Measurements from ENCODE around the gene OBSCN.
"Not testable (repeated sequence)": the region's sequence is repeated elsewhere in the genome, so short reads cannot be mapped to it uniquely, and the experiment has no call there.

Gene OBSCN

DNA sequence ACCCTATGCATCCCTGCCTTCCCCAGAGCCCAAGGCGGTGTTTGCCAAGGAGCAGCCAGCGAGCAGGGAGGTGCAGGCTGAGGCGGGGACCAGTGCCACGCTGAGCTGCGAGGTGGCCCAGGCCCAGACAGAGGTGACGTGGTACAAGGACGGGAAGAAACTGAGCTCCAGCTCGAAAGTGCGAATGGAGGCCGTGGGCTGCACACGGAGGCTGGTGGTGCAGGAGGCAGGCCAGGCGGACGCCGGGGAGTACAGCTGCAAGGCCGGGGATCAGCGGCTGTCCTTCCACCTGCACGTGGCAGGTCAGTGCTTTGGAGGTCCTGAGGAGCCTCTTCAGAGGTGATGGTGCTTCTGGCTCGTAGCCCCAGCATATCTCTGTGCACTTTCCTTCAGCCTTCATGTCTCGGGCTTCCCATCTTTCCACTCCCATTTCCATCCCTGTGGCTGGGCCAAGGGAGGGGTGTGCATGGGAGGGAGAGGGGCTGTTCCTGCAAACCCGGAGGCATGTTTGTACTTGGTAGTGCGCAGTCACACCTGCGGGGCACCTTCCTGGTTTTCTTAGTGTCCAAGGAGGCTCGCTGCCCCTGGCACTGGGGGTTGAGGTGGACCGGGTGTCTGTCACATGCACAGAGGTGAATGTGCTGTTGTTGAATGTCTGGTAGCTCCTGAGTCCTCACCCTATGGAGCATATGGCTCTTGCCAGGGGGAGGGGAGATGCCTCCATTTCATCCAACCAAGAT, 56.4 kb downstream of the OBSCN start:
- Mint-ChIP-seq H3K27ac (no peak overlapping the region), H3K4me1 (no peaks in the 10 kb centered on the region), H3K9me3 (no peaks in the 10 kb centered on the region)

DNA sequence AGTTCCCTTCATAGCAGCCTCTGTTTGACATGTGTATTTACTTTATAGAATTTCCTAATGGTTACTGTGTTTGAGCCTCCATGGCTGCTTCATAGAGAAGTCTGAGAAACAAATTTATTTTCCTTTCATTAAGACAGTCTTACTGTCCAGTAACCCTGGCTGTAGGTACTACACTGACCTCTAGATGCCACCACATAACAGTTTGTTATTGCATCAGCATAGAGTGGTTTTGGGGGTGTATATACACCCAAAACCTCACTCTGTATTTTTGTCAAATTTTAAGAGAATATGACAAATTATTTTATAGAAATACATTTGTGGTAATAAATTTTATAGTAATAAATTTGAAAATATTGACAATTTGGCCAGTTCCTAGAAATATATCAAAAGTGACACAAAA, 57.3 kb downstream of the OBSCN start:
- Mint-ChIP-seq H3K27me3 (no peaks in the 10 kb centered on the region), H3K36me3 (peaks cover 9% of the 10 kb centered on the region), H3K27ac (no peak overlapping the region), H3K4me3 (no peak overlapping the region), H3K4me1 (peaks cover 1% of the 10 kb centered on the region), H3K9me3 (no peaks in the 10 kb centered on the region)

More for the DNA sequence above, 56.4 kb downstream of the OBSCN start:
- Mint-ChIP-seq H3K36me3 (peaks cover 9% of the 10 kb centered on the region), H3K27me3 (no peaks in the 10 kb centered on the region), H3K4me3 (no peak overlapping the region)

DNA sequence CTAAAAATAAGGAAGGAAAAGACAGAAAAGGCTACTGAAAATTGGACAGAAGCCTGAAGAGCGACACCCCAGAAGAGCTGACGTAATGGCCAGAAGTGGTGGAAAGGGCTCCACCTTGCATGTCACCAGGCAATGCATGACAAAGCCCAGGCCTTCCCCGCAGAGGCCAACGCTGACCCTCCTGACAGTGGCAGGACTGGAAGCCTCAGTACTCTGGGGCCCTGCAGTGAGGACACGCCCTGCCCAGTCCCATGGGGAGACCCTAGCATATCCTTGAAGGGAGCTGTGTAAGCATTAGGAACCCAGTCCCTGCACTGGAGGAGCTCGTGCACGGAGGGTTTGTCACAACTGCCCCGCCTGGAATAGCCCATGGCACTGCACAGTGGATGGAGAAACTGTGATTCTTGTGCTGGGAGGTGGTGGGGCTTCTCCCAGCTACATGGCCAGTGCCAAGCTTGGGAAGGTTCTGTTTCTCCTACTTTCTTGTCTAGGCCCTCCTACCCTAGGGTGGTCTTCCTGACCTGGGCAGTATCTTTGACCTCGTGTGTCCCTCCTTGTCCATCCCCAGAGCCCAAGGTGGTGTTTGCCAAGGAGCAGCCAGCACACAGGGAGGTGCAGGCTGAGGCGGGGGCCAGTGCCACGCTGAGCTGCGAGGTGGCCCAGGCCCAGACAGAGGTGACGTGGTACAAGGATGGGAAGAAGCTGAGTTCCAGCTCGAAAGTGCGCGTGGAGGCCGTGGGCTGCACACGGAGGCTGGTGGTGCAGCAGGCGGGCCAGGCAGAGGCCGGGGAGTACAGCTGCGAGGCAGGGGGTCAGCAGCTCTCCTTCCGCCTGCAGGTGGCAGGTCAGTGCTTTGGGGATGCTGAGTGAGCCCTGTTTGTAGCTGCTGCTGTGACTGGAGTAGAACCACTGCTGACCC, 60.4 kb downstream of the OBSCN start:
- no peaks in the 10 kb centered on the region for H3K27me3 Mint-ChIP-seq

DNA sequence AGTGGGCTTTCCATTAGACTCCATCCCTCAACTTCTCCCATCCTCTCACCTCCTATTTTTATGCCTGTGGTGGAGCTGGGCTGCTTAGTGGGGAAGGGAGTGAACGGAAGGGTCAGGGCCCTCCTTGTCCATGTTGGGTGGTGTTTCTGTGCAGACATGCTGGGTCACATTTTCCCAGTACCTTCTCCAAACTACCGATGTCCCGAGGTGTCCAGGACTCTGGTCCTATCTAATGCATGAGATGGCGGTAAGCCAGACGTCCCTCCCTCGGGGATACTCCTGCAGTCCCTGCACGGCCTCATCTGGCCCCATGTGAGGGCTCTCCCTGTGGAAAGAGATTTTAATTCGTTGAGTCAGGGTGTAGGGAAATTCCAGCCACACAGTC, 61.0 kb downstream of the OBSCN start:
- Mint-ChIP-seq H3K4me3 (no peak overlapping the region), H3K4me1 (peaks cover 11% of the 10 kb centered on the region), H3K36me3 (no peaks in the 10 kb centered on the region), H3K27ac (no peak overlapping the region), H3K27me3 (no peaks in the 10 kb centered on the region), H3K9me3 (no peaks in the 10 kb centered on the region)

More for the DNA sequence above, 60.4 kb downstream of the OBSCN start:
- Mint-ChIP-seq H3K4me1 (peaks cover 11% of the 10 kb centered on the region), H3K4me3 (no peak overlapping the region), H3K27ac (no peak overlapping the region), H3K9me3 (no peaks in the 10 kb centered on the region), H3K36me3 (no peaks in the 10 kb centered on the region)

DNA sequence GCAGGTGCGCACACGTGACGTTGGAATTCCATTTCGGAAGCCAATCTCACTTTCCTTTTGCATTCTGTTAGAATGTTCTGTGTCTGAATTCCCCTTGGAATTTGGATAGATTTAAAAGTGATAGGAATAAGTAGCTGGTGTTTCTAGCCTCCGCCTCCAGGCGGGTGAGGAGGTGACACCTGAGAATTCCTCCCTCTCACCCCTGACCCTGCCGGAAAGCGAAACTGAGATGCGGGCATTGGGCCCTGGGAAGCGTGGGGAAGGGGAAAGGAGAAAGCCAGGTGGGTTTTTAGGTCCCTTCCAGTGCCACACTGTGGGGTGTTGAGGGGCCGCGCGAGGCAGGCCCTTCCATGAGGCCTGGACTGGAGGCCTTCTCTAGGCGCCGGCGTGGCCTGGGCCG, 61.6 kb downstream of the OBSCN start:
- not testable (repeated sequence) for H3K36me3 Mint-ChIP-seq, H3K4me3 Mint-ChIP-seq, H3K27ac Mint-ChIP-seq, H3K9me3 Mint-ChIP-seq, H3K27me3 Mint-ChIP-seq
- peaks cover 12% of the 10 kb centered on the region for H3K4me1 Mint-ChIP-seq

DNA sequence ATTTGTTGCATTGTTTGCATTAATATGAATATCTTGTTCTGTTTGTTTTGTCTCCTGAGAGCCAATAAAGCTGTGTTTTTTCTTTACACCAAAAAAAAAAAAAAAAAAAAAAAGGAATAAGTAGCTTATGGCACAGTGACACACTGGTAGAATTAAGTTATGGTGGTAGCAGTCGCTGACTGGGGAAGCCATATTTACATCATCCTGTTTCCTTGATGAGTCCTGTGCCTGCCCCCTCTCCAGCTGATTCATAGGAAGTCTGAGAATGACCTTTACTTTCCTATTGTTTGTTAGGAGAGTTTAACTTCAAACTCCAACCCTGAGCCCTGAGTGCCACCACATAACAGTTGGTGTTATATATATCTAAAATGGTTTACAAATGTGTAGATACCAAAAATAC, 62.2 kb downstream of the OBSCN start:
- H3K9me3 Mint-ChIP-seq, result no peaks in the 10 kb centered on the region
- H3K27me3 Mint-ChIP-seq, result no peaks in the 10 kb centered on the region
- peaks cover 18% of the 10 kb centered on the region for H3K4me1 Mint-ChIP-seq
- H3K4me3 Mint-ChIP-seq, result no peak overlapping the region
- no peak overlapping the region for H3K27ac Mint-ChIP-seq
- no peaks in the 10 kb centered on the region for H3K36me3 Mint-ChIP-seq

DNA sequence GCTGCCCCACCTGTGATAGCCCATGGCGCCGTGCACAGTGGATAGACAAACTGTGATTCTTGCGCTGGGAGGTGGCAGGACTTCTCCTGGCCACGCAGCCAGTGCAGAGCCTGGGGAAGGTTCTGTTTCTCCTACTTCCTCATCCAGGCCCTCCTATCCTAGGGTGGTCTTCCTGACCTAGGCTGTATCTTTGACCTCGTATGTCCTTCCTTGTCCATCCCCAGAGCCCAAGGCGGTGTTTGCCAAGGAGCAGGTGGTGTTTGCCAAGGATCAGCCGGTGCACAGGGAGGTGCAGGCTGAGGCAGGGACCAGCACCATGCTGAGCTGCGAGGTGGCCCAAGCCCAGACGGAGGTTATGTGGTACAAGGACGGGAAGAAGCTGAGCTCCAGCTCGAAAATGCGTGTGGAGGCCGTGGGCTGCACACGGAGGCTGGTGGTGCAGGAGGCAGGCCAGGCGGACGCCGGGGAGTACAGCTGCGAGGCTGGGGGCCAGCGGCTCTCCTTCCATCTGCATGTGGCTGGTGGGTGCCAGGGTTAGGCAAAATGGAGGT, 63.9 kb downstream of the OBSCN start:
- peaks cover 20% of the 10 kb centered on the region for H3K4me1 Mint-ChIP-seq
- peak overlapping the region; percentile 65 for H3K27ac Mint-ChIP-seq
- no peak overlapping the region for H3K4me3 Mint-ChIP-seq
- H3K27me3 Mint-ChIP-seq, result no peaks in the 10 kb centered on the region
- no peaks in the 10 kb centered on the region for H3K9me3 Mint-ChIP-seq
- H3K36me3 Mint-ChIP-seq, result no peaks in the 10 kb centered on the region

DNA sequence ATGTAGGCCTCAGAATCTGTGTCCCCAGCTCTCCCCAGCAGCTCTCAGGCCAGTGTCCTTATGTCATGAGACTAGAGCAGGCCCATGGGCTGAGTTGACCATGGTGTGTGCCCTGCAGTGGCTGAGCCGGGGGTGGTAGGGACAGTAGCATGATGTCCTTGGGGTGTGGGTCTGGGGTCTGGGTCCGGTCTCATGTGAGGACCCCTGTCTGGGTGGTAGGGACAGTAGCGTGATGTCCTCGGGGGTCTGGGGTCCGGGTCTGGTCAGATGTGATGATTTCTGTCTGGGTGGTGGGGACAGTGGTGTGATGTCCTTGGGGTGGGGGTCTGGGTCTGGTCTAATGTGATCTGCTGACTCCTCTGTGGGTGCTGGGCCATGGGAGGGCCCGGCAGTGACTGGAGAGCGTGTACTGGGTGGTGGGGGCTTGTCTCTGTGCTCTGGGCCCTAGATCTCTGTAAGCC, 64.5 kb downstream of the OBSCN start:
- Mint-ChIP-seq H3K27me3 (no peaks in the 10 kb centered on the region), H3K4me3 (no peak overlapping the region)

DNA sequence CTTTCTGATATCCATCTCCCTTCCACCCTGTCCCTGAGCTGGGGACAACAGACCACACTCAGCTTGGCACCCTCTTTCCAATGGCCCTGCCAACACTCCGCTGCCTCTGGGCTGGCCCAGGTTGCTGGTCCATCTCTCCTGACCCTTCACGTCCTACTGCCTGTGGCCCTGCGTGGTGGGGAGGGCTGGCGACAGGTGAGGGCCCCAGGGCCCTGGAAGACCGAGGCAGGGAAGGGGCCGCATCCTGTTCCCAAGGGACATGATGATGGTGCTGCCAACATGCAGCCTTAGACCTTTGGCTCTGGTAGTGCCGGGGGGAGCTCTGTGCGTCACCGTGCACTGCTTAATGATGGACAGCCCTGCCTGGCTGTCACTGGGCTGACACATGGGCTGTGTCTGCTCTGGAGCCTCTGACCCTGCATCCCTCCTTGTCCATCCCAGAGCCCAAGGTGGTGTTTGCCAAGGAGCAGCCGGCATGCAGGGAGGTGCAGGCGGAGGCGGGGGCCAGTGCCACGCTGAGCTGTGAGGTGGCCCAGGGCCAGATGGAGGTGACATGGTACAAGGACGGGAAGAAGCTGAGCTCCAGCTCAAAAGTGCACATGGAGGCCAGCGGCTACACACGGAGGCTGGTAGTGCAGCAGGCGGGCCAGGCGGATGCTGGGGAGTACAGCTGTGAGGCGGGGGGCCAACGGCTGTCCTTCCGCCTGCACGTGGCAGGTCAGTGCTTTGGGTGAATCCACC, 65.2 kb downstream of the OBSCN start:
- peaks cover 20% of the 10 kb centered on the region for H3K4me1 Mint-ChIP-seq
- H3K9me3 Mint-ChIP-seq, result no peaks in the 10 kb centered on the region
- no peak overlapping the region for H3K4me3 Mint-ChIP-seq
- H3K27ac Mint-ChIP-seq, result no peak overlapping the region
- no peaks in the 10 kb centered on the region for H3K36me3 Mint-ChIP-seq
- H3K27me3 Mint-ChIP-seq, result no peaks in the 10 kb centered on the region

More for the DNA sequence above, 64.5 kb downstream of the OBSCN start:
- H3K27ac Mint-ChIP-seq, result no peak overlapping the region
- H3K36me3 Mint-ChIP-seq, result no peaks in the 10 kb centered on the region
- H3K9me3 Mint-ChIP-seq, result no peaks in the 10 kb centered on the region
- peaks cover 20% of the 10 kb centered on the region for H3K4me1 Mint-ChIP-seq

DNA sequence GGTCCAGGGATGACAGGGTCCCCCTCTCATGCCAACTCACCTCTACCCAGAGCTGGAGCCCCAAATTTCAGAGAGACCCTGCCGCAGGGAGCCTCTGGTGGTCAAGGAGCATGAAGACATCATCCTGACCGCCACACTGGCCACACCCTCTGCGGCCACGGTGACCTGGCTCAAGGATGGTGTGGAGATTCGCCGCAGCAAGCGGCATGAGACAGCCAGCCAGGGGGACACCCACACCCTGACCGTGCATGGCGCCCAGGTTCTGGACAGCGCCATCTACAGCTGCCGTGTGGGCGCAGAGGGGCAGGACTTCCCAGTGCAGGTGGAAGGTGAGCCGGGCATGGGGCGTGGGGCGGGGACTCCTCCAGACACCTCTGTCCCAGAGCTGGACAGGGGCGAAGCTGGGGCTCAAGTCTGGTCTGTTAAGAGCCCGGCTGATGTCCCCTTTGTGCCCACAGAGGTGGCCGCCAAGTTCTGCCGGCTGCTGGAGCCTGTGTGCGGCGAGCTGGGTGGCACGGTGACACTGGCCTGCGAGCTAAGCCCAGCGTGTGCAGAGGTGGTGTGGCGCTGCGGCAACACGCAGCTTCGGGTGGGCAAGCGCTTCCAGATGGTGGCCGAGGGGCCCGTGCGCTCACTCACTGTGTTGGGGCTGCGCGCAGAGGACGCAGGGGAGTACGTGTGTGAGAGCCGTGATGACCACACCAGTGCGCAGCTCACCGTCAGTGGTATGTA, 66.0 kb downstream of the OBSCN start:
- Mint-ChIP-seq H3K36me3 (no peaks in the 10 kb centered on the region), H3K4me3 (peak overlapping the region; percentile 81), H3K27ac (no peak overlapping the region), H3K4me1 (peaks cover 20% of the 10 kb centered on the region), H3K9me3 (no peaks in the 10 kb centered on the region), H3K27me3 (no peaks in the 10 kb centered on the region)

DNA sequence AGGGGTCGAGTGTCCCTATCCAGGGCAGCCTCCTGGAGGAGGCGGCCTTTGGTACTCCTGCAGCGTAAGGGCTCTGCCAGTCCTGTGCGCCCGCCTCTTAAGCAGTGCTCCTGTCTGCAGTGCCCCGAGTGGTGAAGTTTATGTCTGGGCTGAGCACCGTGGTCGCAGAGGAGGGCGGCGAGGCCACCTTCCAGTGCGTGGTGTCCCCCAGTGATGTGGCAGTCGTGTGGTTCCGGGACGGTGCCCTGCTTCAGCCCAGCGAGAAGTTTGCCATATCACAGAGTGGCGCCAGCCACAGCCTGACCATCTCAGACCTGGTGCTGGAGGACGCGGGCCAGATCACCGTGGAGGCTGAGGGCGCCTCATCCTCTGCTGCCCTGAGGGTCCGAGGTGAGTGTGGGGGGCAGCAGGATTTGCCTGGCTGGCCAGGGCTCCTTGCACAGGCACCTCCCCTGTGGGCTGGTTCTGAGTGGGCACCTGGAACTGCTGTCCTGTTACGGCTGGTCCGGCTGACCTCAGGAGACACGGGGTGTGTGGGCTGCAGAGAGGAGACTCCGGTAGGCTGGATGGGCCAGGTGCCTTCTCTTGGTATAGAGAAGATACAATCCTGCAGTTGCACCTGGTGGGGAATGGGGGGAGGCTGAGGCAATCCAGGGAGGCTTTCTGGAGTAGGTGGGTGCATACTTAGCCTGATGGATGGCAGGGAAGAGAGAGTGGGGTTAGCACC, 66.8 kb downstream of the OBSCN start:
- Mint-ChIP-seq H3K4me3 (peak overlapping the region; percentile 81), H3K9me3 (no peaks in the 10 kb centered on the region), H3K4me1 (peaks cover 20% of the 10 kb centered on the region), H3K27me3 (no peaks in the 10 kb centered on the region), H3K27ac (peak overlapping the region; percentile 46), H3K36me3 (no peaks in the 10 kb centered on the region)

DNA sequence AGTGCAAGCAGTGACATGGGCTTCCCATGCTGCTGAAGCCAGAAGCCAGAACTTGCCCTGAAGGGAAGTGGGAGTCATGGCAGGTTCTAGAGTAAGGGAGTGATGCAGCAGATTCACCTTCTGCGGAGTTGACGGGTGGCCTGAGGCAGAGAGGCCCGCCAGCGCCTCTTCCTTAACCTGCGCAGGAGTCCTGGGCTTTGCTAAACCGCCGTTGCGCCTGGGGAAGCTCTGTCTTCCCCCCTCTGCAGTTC, 67.3 kb downstream of the OBSCN start:
- Mint-ChIP-seq H3K27me3 (no peaks in the 10 kb centered on the region), H3K36me3 (no peaks in the 10 kb centered on the region), H3K4me1 (peaks cover 20% of the 10 kb centered on the region), H3K27ac (peak overlapping the region; percentile 46), H3K9me3 (no peaks in the 10 kb centered on the region), H3K4me3 (peak overlapping the region; percentile 81)

DNA sequence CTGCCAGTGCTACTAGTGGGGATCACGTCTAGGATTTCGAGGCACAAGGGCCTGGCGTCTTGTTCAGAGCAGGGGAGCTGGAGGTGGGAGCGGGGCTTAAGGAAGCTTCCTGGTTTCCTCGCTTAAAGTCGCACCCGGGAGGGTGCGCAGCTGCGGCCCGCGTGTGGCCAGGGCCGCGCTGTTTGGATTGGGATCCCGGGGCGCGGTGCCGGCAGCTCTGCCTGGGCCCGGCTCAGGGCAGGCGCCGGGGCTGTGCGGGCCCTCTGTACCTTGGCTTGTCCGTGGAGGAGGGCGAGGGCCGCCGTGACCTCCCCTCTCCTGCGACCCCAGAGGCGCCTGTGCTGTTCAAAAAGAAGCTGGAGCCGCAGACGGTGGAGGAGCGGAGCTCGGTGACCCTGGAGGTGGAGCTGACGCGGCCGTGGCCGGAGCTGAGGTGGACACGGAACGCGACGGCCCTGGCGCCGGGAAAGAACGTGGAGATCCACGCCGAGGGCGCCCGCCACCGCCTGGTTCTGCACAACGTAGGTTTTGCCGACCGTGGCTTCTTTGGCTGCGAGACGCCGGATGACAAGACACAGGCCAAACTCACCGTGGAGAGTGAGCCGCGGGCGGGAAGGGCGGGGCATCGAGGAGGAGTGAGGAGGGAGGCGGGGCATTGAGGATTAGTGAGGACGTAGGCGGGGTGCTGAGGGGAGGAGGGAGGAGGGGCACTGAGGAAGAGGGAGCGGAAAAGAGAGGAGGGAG, 67.8 kb downstream of the OBSCN start:
- peak overlapping the region; percentile 81 for H3K4me3 Mint-ChIP-seq
- no peaks in the 10 kb centered on the region for H3K9me3 Mint-ChIP-seq
- H3K36me3 Mint-ChIP-seq, result no peaks in the 10 kb centered on the region
- H3K27ac Mint-ChIP-seq, result peak overlapping the region; percentile 46
- H3K4me1 Mint-ChIP-seq, result peaks cover 15% of the 10 kb centered on the region
- H3K27me3 Mint-ChIP-seq, result no peaks in the 10 kb centered on the region
